ENCODE measurements around the gene UBE3B. TPM values are rescaled to one million over a fixed set of nuclear protein-coding genes. Genes with fewer than 3 reads are reported as not detected.

UBE3B gene
- total RNA-seq, 1 donor from 2014 or later, result 41.4 TPM

GRCh38 chr12:109550281-109550680 lies 72.8 kb downstream of the UBE3B start:
- DNase-seq (ENCODE audit: low spot score in 2 of 2, unreplicated experiment in 2 of 2), result no peak
- no peak for TF ChIP-seq CTCF (IDR thresholded peaks at IDR 0.05; ENCODE audit: unreplicated experiment)
- Mint-ChIP-seq H3K9me3 (no peaks in the 10 kb centered on the region), H3K4me3 (no peak overlapping the region), H3K4me1 (no peaks in the 10 kb centered on the region), H3K36me3 (no peaks in the 10 kb centered on the region), H3K27me3 (ENCODE audit: low read depth) (peaks cover 35% of the 10 kb centered on the region), H3K27ac (no peak overlapping the region)

- Mint-ChIP-seq H3K36me3 (no peaks in the 10 kb centered on the region), H3K4me1 (no peaks in the 10 kb centered on the region), H3K27ac (no peak overlapping the region), H3K9me3 (no peaks in the 10 kb centered on the region), H3K4me3 (no peak overlapping the region), H3K27me3 (ENCODE audit: low read depth) (peaks cover 35% of the 10 kb centered on the region)
- TF ChIP-seq CTCF (IDR thresholded peaks at IDR 0.05; ENCODE audit: unreplicated experiment), result no peak
- DNase-seq (ENCODE audit: low spot score in 2 of 2, unreplicated experiment in 2 of 2), result no peak
These were observed 73.7 kb downstream of the UBE3B start for GRCh38 chr12:109551108-109551507.

GRCh38 chr12:109552971-109553370 lies 75.5 kb downstream of the UBE3B start:
- Mint-ChIP-seq H3K27me3 (ENCODE audit: low read depth) (peaks cover 23% of the 10 kb centered on the region), H3K27ac (no peak overlapping the region)
- no peak for DNase-seq (ENCODE audit: low spot score in 2 of 2, unreplicated experiment in 2 of 2)

GRCh38 chr12:109553483-109553882 lies 76.0 kb downstream of the UBE3B start:
- Mint-ChIP-seq H3K4me1 (no peaks in the 10 kb centered on the region), H3K36me3 (no peaks in the 10 kb centered on the region), H3K27me3 (ENCODE audit: low read depth) (peaks cover 18% of the 10 kb centered on the region), H3K4me3 (no peak overlapping the region), H3K27ac (no peak overlapping the region), H3K9me3 (no peaks in the 10 kb centered on the region)
- DNase-seq (ENCODE audit: low spot score in 2 of 2, unreplicated experiment in 2 of 2), result no peak
- no peak for TF ChIP-seq CTCF (IDR thresholded peaks at IDR 0.05; ENCODE audit: unreplicated experiment)

More at GRCh38 chr12:109552971-109553370, 75.5 kb downstream of the UBE3B start:
- H3K4me1 Mint-ChIP-seq, result no peaks in the 10 kb centered on the region
- TF ChIP-seq CTCF (IDR thresholded peaks at IDR 0.05; ENCODE audit: unreplicated experiment), result no peak
- H3K9me3 Mint-ChIP-seq, result no peaks in the 10 kb centered on the region
- H3K4me3 Mint-ChIP-seq, result no peak overlapping the region
- H3K36me3 Mint-ChIP-seq, result no peaks in the 10 kb centered on the region

- Mint-ChIP-seq H3K36me3 (no peaks in the 10 kb centered on the region), H3K9me3 (no peaks in the 10 kb centered on the region), H3K4me3 (no peak overlapping the region), H3K4me1 (no peaks in the 10 kb centered on the region), H3K27me3 (ENCODE audit: low read depth) (peaks cover 12% of the 10 kb centered on the region), H3K27ac (no peak overlapping the region)
- DNase-seq (ENCODE audit: low spot score in 2 of 2, unreplicated experiment in 2 of 2), result no peak
- no peak for TF ChIP-seq CTCF (IDR thresholded peaks at IDR 0.05; ENCODE audit: unreplicated experiment)
These were observed 76.6 kb downstream of the UBE3B start for GRCh38 chr12:109553906-109554500.

GRCh38 chr12:109554761-109555160 lies 77.3 kb downstream of the UBE3B start:
- DNase-seq (ENCODE audit: low spot score in 2 of 2, unreplicated experiment in 2 of 2), result no peak
- TF ChIP-seq CTCF (IDR thresholded peaks at IDR 0.05; ENCODE audit: unreplicated experiment), result no peak
- H3K9me3 Mint-ChIP-seq, result no peaks in the 10 kb centered on the region
- H3K27ac Mint-ChIP-seq, result no peak overlapping the region
- no peaks in the 10 kb centered on the region for H3K4me1 Mint-ChIP-seq
- H3K27me3 Mint-ChIP-seq (ENCODE audit: low read depth), result peaks cover 9% of the 10 kb centered on the region
- H3K4me3 Mint-ChIP-seq, result no peak overlapping the region
- H3K36me3 Mint-ChIP-seq, result no peaks in the 10 kb centered on the region

Measured in mesothelial cell of epicardium (in vitro differentiated cells).